Non-pigmented ciliary epithelial cell (primary cell): ENCODE measurements around the gene AFF1.

Experiments
- DNase-seq: peaks from one replicate; pipeline ENCODE4 v3.0.0-alpha.2; 2010; ENCODE audit warnings: low read depth

Gene AFF1

DNA sequence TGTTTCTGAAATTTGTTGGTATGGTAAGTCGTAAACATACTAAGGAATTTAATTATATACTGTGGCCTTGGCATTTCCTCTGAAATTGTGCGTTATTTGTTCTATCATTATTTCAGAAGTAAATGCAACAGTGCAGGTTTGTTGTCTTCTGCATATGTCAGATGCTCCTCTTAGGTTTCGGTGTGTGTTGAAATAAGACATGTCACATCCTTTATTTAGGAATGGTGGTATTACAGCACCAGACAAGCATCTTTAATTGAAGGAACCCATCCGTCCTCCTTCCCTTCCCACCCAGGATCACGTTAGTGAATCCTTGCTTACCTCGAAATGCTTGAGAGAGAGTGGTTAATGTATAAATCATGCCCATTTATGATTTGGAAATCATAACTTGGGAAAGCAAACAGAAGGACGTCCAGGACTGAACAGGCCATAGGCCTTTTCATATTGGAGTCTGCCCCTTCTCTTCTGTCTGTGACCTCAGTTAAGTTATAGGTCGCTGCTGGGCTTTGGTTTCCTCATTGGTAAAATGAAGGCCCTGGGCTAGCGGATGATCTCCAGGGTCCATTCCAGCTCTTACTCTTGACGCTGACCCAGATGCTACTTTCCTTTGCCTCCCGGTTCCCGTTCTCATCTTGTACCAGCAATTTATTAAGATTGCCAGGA lies 151.5 kb downstream of the AFF1 start:
- DNase-seq = no peak

DNA sequence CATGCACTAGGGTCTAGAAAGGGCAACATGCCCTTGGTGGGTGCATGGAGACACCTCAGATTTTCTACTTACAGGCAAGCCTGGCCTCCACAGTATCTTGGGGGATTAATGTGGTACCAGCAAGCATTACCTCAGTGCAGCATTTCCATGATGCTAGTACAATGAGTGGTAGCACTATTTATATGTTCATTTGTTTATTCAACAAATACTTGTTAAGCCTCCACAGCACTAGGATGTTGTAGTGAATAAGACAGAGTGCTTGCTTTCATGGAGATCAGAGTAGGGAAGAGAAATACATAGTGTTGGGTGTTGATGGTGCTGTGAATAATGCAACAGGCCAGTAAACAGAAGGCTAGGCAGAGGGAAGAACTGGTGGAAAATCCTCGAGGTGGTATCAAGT lies 152.2 kb downstream of the AFF1 start:
- DNase-seq = no peak

DNA sequence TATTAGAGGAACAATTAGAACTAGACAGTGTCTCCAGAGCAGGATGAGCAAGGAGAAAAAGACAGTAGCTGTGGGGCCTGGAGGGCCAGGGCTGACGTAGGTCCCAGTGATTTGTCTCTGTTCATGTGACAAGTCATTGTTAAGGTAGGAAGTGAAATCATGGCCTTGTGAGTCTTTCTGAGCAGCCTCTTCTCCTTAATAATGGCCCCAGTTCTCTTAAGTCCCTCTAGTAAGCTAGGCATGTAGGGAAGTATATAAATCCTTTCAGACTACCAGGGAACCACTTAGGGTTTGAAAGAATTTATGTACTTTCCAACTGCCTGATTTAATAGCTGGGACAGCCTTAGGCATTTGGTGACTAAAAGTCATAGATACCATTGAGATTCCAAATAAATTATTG lies 152.6 kb downstream of the AFF1 start:
- no peak for DNase-seq

DNA sequence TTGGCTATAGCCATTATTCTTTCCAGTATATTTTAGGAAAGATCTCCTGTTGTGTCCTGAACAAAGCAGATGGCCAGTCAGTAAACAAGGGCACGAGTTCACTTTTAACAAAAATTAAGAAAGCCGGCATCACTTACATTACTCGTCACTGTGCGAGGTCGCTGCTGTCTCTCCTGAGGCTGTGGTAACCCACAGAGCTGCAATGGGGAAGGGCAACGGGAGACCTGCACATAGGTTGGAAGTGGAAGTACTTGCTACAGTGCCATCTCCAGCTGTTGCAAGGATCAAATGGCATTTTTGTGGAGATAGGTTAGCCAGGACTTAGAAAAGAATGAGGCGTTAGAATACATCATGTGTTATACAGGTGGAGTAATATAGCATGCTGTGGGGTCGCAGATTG lies 153.4 kb downstream of the AFF1 start:
- DNase-seq = no peak

DNA sequence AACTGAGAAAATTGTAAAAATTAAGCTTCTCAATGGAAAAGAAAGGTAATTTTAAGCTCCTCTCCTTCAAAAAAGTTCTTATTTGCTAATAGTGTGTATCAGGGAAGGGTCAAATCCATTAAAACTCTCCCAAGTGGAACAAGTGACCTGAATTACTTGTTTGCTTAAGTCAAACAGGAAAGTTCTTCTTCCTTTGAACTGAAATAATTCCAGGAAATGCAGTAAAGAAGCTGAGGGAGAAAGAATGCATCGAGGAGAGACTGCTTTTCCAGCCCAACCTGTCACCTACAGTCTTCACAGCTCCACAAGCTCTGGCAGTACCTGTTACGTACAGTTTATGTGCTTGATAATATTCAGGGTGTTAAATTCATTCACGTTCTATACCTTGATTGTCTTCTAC lies 154.6 kb downstream of the AFF1 start:
- DNase-seq = no peak

DNA sequence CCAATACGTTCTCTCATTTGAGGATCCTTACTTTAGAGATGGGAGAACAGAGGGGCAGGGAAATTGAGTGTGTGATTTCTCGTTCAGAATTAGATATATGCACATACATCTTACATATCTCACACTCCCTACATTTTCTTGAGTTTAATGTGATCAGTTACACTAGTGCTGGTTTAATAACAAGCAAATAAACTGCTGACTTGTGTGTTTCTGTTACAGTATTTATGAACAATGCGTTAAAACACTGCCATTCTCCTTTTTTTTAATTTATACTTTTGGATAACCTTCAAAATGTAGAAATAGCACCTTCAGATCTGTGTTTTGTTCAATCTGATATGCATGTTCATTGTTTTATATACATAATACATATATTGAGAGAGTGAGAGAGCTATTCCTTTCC lies 155.5 kb downstream of the AFF1 start:
- no peak for DNase-seq

DNA sequence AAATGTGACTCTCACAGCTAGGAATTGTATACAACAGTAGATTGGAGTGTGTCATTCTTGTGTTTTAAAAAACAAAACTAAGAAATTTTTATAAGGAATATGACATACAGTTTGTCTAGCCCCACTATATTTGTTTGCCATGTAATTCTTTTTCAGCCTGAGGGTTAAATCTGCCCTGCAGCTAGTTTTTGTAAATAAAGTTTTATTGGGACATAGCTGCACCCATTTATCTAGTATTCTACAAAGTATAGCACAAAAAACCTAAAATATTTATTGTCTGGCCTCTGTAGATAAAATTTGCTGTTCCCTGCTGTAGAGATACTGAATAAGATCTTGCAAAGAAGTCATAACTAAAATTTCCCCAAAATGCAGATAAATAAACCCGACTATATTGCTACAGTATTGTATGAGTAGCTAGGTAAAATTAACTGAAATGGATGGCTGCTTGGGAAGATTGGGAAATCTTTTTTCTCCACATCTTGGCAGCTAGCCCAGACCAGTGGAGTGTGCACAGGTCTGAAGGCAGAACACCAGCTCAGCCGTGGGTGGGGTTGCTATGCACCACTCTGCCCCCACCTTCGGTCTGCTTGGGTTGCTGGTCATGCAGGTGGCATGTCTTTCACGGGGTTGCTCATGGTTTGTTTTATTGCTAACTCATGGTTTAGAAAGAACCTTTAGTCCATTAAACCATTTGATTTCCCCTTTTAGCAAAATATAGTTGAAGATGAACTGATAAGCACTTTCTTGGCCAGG lies 157.8 kb downstream of the AFF1 start:
- DNase-seq = peak; percentile 88

DNA sequence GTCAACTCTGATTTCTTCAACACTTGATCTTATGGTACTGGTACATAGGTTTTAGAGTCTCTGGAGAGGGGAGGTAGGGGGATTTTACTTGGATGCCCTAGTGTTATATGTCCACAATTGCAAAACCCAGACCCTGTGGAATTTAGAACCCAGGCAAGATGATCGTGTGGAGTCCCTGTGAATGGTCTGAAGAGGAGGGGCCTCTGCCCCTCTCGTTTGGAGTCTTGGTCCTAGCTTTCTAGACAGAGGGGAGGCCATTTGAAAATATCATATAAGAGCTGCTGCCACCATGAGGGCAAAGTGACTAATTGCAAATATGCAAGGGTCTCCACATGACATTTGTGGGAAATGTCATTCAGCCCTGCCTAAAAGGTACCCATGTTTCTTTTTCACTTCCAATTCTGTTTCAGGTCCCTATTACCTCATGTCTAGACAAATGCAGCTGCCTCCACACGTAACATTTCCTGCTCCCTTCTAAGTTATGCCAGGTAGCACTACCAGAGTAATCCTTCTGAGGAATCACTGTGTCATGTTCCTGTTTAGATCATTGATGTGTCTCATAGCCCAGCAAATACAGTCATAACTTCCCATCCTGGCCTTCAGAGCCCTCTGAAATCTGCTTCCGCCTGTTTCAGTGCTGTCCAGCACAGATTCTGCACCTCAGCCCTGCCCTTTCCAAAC lies 158.8 kb downstream of the AFF1 start:
- no peak for DNase-seq

DNA sequence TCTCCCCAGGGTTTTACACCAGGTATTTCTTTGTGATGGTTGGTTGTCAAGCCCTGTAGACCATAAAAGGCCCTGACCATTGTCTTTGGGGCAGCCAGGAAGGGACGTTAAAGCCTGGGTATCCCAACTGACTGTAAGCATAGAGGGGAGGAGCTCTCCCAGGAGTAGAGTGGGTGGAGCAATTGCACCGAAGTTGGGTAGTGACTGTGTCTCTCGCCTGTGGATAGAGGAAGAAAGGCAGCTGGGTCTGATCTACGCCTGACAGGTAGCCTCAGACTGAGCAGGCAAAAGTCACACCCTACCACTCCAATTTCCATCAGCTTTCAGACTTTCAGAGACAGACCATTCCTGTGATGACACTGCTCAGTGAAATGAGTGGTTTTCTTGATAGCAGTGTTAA lies 162.3 kb downstream of the AFF1 start:
- no peak for DNase-seq

DNA sequence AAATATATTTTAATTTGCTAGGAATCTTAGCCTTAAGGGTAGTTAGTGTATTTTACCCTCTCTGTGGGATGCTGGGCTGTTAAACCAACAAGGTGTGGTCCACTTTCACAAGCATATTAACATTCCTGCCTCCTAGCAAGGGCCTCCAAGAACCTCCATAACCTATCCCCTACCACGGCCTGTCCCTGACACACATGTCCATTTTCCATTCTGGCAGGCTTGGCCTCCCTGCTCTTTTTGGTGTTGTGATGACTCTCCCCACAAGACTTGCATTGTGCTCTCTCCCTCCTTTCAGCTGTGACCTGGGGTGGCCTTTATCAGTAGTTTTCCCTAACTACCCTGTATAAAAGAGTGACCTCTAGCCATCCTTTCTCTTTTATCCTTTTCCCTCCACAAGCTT lies 165.4 kb downstream of the AFF1 start:
- no peak for DNase-seq

DNA sequence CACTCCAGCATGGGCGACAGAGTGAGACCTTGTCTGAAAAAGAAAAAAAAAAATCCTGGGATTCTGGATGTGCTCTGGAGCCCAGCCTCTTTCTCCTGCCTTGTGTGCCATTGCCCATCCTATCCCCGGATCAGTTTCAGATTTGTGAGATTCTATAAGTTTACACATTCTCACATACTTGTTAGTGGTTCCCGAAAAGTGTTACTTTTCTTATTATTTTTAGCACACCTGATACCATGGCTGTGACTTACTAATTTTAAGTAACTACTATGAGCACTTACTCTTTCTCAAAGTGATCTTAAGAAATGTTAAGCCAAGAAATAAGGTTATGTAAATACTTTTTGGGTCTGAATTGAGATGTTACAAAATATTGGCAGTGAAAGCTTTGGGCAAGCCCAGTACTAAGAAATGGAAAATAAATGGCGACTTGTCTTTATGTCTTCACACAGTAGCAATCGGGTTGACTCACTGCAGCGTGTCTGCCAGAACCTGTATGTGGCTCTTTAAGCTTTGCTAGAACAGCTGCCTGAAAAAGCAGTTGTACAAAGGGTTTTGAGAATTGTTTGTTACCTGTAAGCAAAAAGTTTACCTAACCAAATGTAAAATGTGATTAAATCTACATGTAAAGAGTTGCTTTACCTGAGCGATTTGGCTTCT lies 166.9 kb downstream of the AFF1 start:
- DNase-seq = no peak

DNA sequence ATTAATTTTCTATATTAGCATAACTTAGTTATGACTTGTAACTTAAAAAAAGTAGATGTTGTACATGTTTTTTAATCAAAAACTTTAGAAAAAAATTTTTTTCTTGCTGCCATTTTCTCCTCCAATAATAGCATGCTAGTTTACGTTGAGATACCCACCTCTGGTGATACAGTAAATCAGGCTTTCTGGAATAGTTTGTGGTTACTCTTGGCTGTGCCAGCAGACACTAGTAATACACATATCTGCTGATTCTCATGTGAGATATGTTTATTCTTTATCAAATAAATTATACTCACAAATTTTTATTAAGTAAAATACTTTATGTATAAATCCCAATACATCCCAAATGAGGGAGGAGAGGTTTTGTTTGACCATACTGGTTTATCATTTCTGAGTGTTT lies 168.3 kb downstream of the AFF1 start:
- DNase-seq = no peak

DNA sequence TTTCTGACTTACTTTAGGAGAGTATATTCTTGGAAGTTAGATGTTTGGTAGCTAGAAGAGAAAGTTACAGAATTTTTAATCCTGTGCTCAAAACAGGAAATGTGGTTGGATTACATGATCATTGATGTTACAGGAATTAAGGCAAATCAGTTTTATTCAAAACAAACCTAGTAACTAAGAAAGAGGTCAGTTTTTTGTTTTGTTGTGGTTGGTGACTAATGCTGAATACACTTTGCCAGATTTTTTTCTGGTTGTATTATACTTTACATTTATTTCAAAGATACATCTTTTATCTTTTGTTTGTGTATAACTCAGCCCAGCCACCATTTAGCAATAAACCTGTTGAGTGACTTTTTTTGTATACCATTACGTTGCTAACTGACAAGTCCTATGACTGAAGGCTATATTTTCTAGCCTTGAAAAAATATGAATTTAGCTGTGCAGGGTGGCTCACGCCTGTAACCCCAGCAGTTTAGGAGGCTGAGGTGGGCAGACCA lies 168.9 kb downstream of the AFF1 start:
- DNase-seq = peak; percentile 55

DNA sequence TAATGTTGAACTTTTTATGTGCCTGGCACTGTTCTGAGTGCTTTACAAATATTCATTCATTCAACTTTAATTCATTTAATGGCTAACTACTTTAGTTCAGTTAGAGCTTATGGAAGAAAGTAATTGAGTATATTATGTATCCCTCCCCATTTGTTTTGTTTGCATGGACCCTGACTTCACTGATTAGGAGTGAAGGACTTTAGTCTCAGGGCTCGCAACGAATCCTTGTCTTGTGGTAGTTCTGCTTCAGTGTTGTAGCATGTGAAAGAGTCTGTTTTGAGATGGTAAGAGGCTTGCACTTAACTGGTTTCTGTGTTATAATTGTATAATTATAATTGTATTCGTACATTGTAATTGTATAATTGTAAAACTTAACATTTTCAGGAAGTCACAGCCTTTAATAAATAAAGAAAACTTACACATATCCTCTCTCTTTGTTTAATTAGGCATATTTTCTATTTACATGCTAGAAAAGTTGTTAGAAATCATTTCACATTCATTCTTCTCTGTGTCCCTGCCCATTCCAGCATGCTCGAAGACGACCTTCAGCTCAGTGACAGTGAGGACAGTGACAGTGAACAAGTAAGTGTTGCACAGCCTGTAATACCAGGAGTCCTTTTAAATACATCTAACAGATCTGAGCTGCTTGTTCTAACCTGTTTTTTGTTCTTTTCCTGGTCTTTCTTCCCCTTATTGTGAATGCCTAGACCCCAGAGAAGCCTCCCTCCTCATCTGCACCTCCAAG lies 170.5 kb downstream of the AFF1 start:
- DNase-seq = no peak

DNA sequence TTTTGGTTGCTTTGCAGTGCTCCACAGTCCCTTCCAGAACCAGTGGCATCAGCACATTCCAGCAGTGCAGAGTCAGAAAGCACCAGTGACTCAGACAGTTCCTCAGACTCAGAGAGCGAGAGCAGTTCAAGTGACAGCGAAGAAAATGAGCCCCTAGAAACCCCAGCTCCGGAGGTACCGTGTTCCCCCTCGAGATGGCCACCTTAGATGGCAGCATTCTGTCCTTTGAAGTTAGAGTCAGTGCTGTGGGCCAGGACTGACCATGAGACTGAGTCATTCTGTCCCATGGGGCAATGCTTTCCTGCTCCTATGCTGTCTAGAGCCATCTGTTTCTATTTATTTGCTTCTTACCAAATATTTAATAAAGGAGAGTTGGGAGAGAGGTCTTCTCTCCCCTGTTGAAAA lies 173.3 kb downstream of the AFF1 start:
- peak; percentile 63 for DNase-seq

DNA sequence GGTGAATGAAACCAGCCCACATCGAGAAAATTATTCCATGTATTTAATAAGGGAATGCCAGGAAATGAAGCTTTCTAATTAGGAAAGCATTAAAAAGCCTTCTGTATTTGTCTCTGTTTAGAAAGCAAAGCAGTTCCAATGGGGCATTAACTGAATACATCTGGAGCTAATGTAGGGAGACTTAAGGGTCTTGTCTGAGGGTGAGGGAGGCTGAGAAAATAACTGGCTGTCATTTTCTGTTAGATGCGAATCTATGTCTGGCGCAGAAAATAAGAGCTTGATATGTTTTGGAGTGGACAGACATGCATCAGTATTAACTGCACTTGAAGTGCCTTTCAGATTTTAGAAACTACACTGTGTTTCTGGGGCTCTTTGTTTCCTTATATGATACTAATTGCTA lies 174.3 kb downstream of the AFF1 start:
- no peak for DNase-seq

DNA sequence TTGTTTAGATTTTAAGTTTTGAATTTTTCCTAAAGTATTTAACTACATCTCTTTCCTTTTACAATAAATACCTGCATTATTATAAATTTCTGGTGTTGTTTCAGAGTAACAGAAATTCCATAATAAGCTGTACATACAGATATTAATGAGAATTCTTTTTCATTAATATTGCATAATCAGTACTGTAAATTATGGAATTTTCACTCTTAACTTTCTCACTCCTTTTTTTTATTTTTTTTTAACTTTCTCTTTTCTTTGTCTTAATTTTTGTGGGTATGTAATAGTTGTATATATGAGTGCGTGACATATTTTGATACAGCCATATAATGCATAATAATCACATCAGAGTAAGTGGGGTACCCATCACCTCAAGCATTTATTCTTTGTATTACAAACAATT lies 175.1 kb downstream of the AFF1 start:
- no peak for DNase-seq

DNA sequence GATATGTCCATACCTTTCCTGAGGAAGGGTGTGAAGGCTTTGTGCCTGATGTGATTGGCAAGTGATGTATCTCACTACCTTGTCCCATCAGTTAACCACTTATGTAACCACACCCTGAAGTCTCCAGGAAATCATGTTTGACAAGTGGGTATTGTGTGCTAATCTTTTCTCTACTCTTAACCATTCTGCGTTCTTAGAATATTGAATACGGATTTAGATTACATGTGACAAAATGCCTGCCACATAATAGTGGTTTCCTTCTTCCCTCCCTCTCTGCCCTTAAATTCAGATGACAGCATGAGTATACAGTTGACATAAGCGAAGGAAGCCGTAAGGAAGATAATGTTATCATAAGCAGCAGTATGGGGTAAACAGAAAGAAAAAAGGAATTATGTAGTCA lies 177.3 kb downstream of the AFF1 start:
- no peak for DNase-seq

DNA sequence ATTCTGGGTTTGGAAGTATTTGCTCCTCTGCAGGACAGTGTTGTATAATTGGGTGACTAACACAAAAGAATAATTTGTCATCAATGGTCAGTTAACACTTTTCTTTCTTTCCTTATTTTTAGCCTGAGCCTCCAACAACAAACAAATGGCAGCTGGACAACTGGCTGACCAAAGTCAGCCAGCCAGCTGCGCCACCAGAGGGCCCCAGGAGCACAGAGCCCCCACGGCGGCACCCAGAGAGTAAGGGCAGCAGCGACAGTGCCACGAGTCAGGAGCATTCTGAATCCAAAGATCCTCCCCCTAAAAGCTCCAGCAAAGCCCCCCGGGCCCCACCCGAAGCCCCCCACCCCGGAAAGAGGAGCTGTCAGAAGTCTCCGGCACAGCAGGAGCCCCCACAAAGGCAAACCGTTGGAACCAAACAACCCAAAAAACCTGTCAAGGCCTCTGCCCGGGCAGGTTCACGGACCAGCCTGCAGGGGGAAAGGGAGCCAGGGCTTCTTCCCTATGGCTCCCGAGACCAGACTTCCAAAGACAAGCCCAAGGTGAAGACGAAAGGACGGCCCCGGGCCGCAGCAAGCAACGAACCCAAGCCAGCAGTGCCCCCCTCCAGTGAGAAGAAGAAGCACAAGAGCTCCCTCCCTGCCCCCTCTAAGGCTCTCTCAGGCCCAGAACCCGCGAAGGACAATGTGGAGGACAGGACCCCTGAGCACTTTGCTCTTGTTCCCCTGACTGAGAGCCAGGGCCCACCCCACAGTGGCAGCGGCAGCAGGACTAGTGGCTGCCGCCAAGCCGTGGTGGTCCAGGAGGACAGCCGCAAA lies 179.6 kb downstream of the AFF1 start:
- no peak for DNase-seq

DNA sequence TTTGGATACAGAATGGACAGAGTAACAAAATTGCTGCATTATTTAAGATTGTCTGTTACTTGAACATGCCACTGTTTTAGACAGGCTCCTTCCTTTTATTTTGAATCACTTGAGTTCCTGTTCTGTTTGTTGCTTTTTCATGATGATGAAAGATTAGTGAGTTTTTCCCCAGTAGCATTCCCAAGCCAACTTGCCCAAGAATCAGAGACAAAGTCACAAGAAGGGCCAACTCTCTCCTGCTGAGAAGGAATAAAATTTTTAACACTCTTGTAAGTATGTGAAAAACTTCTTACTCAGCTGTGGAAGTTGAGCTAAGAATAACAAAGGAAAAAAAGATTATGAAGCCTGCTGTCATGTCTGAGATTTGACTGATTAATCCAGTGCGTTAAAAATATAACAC lies 181.4 kb downstream of the AFF1 start:
- DNase-seq = no peak
